K562 (cell line): ENCODE results near the gene GDAP2. TPM values are rescaled to one million over a fixed set of nuclear protein-coding genes. Genes with fewer than 3 reads are reported as not detected.
"Not testable (repeated sequence)": the region's sequence is repeated elsewhere in the genome, so short reads cannot be mapped to it uniquely, and the experiment has no call there.

ENCODE experiments used
- ATAC-seq: fragments of 200-7000 bp; cut with Tn5 transposase; 3 replicates; pipeline ENCODE4 v1.9.1; 2020; ENCODE audit warnings: moderate library complexity
- BruUV-seq: library from RNA; stranded (reverse); fragments of 400-500 nt; replicated peaks from 2 replicates; lab custom pipeline; 2021; lab: Mats Ljungman, UMichigan
- CTCF ChIA-PET: fragments of 300-600 bp; formaldehyde crosslinking; extraction: SDS; loops from one replicate; lab custom pipeline; 2021; ENCODE audit warnings: low intra/inter-chr PET ratio; lab: Yijun Ruan, JAX
- POLR2A ChIA-PET: fragments of 300-600, 350-650 bp; sonication (Branson Sonifier 250); formaldehyde crosslinking; extraction: SDS; loops from one replicate; lab custom pipeline; 2021; ENCODE audit warnings: antibody characterized with exemption, inconsistent platforms; lab: Yijun Ruan, JAX
- DNase-seq, 4 experiments: peaks; one replicate each; pipeline versions ENCODE4 v3.0.0 to v3.0.0-alpha.2; 2011 to 2018; ENCODE audit warnings: low spot score in 3 of 4, mixed read lengths in 3 of 4; ENCODE audit errors: extremely low read depth in 1 of 4
- FAIRE-seq: peaks from 2 replicates; lab custom pipeline; 2011; peaks lifted over from hg19 to GRCh38; lab: Jason Lieb, UNC
- H2AFZ ChIP-seq: 2 replicates; pipeline ENCODE4 v1.6.0; 2011; ENCODE audit warnings: low read depth, low read length, control low read depth, inconsistent platforms
- H3K27ac ChIP-seq: fragments of 200-600 bp; 3 replicates; pipeline ENCODE4 v1.8.0; 2011; ENCODE audit warnings: low read depth, mild to moderate bottlenecking, control low read depth, inconsistent platforms, low read length, moderate library complexity, mixed read lengths; ENCODE audit errors: extremely low read depth
- H3K27me3 ChIP-seq, 2 experiments: fragments of 300-600 bp in 1 of 2; 2 replicates in 1 of 2; 3 replicates in 1 of 2; pipeline versions ENCODE4 v1.6.0 to v1.8.0; 2011; ENCODE audit warnings: inconsistent platforms in 2 of 2, low read length in 2 of 2, mild to moderate bottlenecking in 1 of 2, mixed read lengths in 1 of 2, moderate library complexity in 1 of 2; ENCODE audit not compliant: control insufficient read depth in 2 of 2, insufficient read depth in 2 of 2
- H3K36me3 ChIP-seq: fragments of 300-600 bp; 3 replicates; pipeline ENCODE4 v1.8.0; 2011; ENCODE audit warnings: mild to moderate bottlenecking, low read length, inconsistent platforms; ENCODE audit not compliant: control insufficient read depth, insufficient read depth
- H3K4me1 ChIP-seq, 2 experiments: fragments of 200-600 bp in 1 of 2; replicated peaks in 1 of 2; 2 replicates in 1 of 2; 3 replicates in 1 of 2; pipeline versions ENCODE4 v1.5.1 to v1.8.0; 2011; ENCODE audit warnings: inconsistent platforms in 2 of 2, low read length in 2 of 2, mild to moderate bottlenecking in 1 of 2, mixed read lengths in 1 of 2, moderate library complexity in 1 of 2; ENCODE audit not compliant: control insufficient read depth in 2 of 2, insufficient read depth in 2 of 2
- H3K4me2 ChIP-seq: 2 replicates; pipeline ENCODE4 v1.6.1; 2011; ENCODE audit warnings: low read length, control low read depth, inconsistent platforms, mixed read lengths; ENCODE audit not compliant: insufficient read depth
- H3K4me3 ChIP-seq: fragments of 200-600 bp; sonication (generic), shearing (Covaris generic); 2 replicates; pipeline ENCODE4 v1.5.1; 2016; ENCODE audit warnings: control low read depth, inconsistent platforms
- H3K79me2 ChIP-seq: fragments of 200-600 bp; 3 replicates; pipeline ENCODE4 v1.8.0; 2011; ENCODE audit warnings: low read length, inconsistent platforms; ENCODE audit not compliant: control insufficient read depth, insufficient read depth
- H3K9ac ChIP-seq, 2 experiments: 2 replicates each; pipeline versions ENCODE4 v1.6.0 to v1.6.1; 2011; ENCODE audit warnings: low read depth in 2 of 2, low read length in 2 of 2, control low read depth in 1 of 2, inconsistent platforms in 1 of 2, mild to moderate bottlenecking in 1 of 2, mixed read lengths in 1 of 2; ENCODE audit not compliant: insufficient read depth in 1 of 2
- H3K9me1 ChIP-seq: one replicate; pipeline ENCODE4 v1.6.0; 2011; ENCODE audit warnings: inconsistent platforms, mild to moderate bottlenecking, low read length, moderate library complexity; ENCODE audit not compliant: control insufficient read depth, insufficient read depth
- H3K9me3 ChIP-seq: replicated peaks from 2 replicates; pipeline ENCODE4 v1.5.1; 2011; ENCODE audit warnings: low read depth, low read length, inconsistent platforms; ENCODE audit not compliant: control insufficient read depth, insufficient read depth
- H4K20me1 ChIP-seq: replicated peaks from 2 replicates; pipeline ENCODE4 v1.6.1; 2011; ENCODE audit warnings: low read length, inconsistent platforms, mixed read lengths; ENCODE audit not compliant: control insufficient read depth, insufficient read depth
- DNMT1 ChIP-seq: fragments of 450-650 bp; IDR thresholded peaks from 2 replicates; pipeline ENCODE4 v1.6.1; 2016; ENCODE audit warnings: antibody characterized with exemption, mild to moderate bottlenecking
- HDGF ChIP-seq: fragments of 450-650 bp; IDR thresholded peaks from 2 replicates; pipeline ENCODE4 v1.6.1; 2016
- MTA3 ChIP-seq: fragments of 450-650 bp; formaldehyde crosslinking; IDR thresholded peaks from 2 replicates; pipeline ENCODE4 v1.6.1; 2017; ENCODE audit warnings: mild to moderate bottlenecking, borderline replicate concordance
- PREB ChIP-seq: sonication (generic); formaldehyde crosslinking; IDR thresholded peaks from 2 replicates; pipeline ENCODE4 v1.8.1; 2023; ENCODE audit warnings: mild to moderate bottlenecking, missing genetic modification reagents
- TAF1 ChIP-seq: IDR thresholded peaks from 2 replicates; pipeline ENCODE4 v1.6.1; 2011; ENCODE audit warnings: mild to moderate bottlenecking, low read length, moderate library complexity; ENCODE audit not compliant: insufficient read depth, control insufficient read depth, severe bottlenecking; ENCODE audit errors: extremely low read depth
- WHSC1 ChIP-seq: IDR thresholded peaks from one replicate; pipeline ENCODE4 v1.6.1; 2012; ENCODE audit warnings: low read length, control low read depth, inconsistent platforms
- XRCC5 ChIP-seq: fragments of 200-400 bp; formaldehyde crosslinking; IDR thresholded peaks from 2 replicates; pipeline ENCODE4 v1.6.1; 2017; ENCODE audit warnings: low read depth, mild to moderate bottlenecking, low read length
- ZHX1 ChIP-seq: fragments of 150-350 bp; conservative IDR thresholded peaks from 2 replicates; pipeline ENCODE4 v1.6.1; 2014; ENCODE audit warnings: low read length
- WGBS: fragments of 100-300 bp; shearing (Covaris generic); methylation state at CpG from one replicate; pipeline ENCODE4 v1.1.6; 2016; ENCODE audit warnings: low coverage, mixed read lengths; ENCODE audit not compliant: insufficient coverage; ENCODE audit errors: missing lambda C conversion rate; 5-methylcytosine and 5-hydroxymethylcytosine counted together
- in situ Hi-C: fragments of 300-500 bp; cut with MboI; formaldehyde crosslinking; loops from 4 replicates; pipeline ENCODE4 v1.15.0; 2018; ENCODE audit warnings: inconsistent platforms, mixed read lengths
- intact Hi-C: fragments of 100-400 bp; cut with micrococcal nuclease; formaldehyde crosslinking; loops from 2 replicates; pipeline ENCODE4 v1.14.2; 2022
- polyA plus RNA-seq, 8 experiments: library from polyadenylated mRNA; depleted of rRNA in 4 of 8; stranded (reverse) in 5 of 8; unstranded in 3 of 8; fragments of >200 nt; fragmentation: Nextera tagmentation in 2 of 8; fragmentation: Illumina TruSeq in 1 of 8; extraction: Ambion mirVana in 2 of 8; extraction: Trizol in 1 of 8; gene quantifications; 2 replicates each; pipeline versions ENCODE4 v1.2.1 to v1.2.3, GENCODE V29; 2011 to 2014; ENCODE audit warnings: inconsistent platforms in 1 of 8, missing spikeins in 1 of 8
- total RNA-seq, 7 experiments: library from RNA; depleted of rRNA in 6 of 7; stranded (reverse); fragments of >200 nt in 6 of 7; fragmentation: Illumina TruSeq in 2 of 7; extraction: Trizol in 2 of 7; gene quantifications; 2 replicates each; pipeline versions ENCODE4 v1.2.1 to v1.2.3, GENCODE V29; 2011 to 2021; ENCODE audit warnings: low replicate concordance in 1 of 7

Gene GDAP2
- total and polyA plus RNA-seq, 9 of the 15 experiments (the other 6 are each of a cell fraction or from before 2014, with no cell fraction given): 4.1 to 23.1 (median 13.2) TPM

- intact Hi-C loops: not testable (repeated sequence)
- WGBS: 65% methylated on average over 7 of the region's 7 CpGs
These were observed 6.7 kb downstream of the GDAP2 start for GRCh38 chr1:117922717-117923116.

GRCh38 chr1:117921991-117922390 is 7.4 kb downstream of the GDAP2 start:
- no peaks in the 10 kb centered on the region for H4K20me1 ChIP-seq
- peaks cover 17% of the 10 kb centered on the region; the same call in 2 of the 3 replicates for H3K36me3 ChIP-seq
- TF ChIP-seq TAF1: no peak
- no peak for TF ChIP-seq HDGF
- TF ChIP-seq PREB (CRISPR knock-in tag): no peak
- TF ChIP-seq XRCC5: no peak
- no peak for TF ChIP-seq WHSC1
- TF ChIP-seq DNMT1: no peak
- TF ChIP-seq MTA3: no peak
- no peak for TF ChIP-seq ZHX1
- H3K9me1 ChIP-seq: no peaks in the 10 kb centered on the region
- in situ Hi-C loops (no loop called here), intact Hi-C loops (no loop called here)
- no peaks in the 10 kb centered on the region for H3K4me1 ChIP-seq
- H3K4me2 ChIP-seq: no peak overlapping the region
- peaks cover 13% of the 10 kb centered on the region for H3K79me2 ChIP-seq
- no peak overlapping the region for H2AFZ ChIP-seq
- no TSS peak for BruUV-seq
- CTCF ChIA-PET: no interaction called here
- WGBS: 60% methylated on average over 2 of the region's 2 CpGs
- no peak for DNase-seq
- H3K27ac ChIP-seq: no peak overlapping the region
- no peak overlapping the region for H3K9ac ChIP-seq
- ATAC-seq: no peak
- POLR2A ChIA-PET: interaction anchor here (0.5 to 0.9 kb wide), 2 partner anchors 26 to 166 kb away, joined by 3 to 4 read pairs; no protein-coding TSS in a partner anchor
- no peaks in the 10 kb centered on the region for H3K27me3 ChIP-seq
- no peak for FAIRE-seq
- no peaks in the 10 kb centered on the region for H3K9me3 ChIP-seq
- no peak overlapping the region for H3K4me3 ChIP-seq

More at GRCh38 chr1:117922717-117923116, 6.7 kb downstream of the GDAP2 start:
- CTCF ChIA-PET, H2AFZ ChIP-seq, H4K20me1 ChIP-seq, in situ Hi-C loops, H3K4me1 ChIP-seq, DNase-seq, POLR2A ChIA-PET, H3K4me3 ChIP-seq, H3K4me2 ChIP-seq, FAIRE-seq, H3K9ac ChIP-seq, H3K27me3 ChIP-seq, H3K9me1 ChIP-seq, H3K27ac ChIP-seq, H3K9me3 ChIP-seq, ATAC-seq, BruUV-seq: not testable (repeated sequence)
- H3K79me2 ChIP-seq: peaks cover 21% of the 10 kb centered on the region
- peaks cover 12% of the 10 kb centered on the region; the same call in 2 of the 3 replicates for H3K36me3 ChIP-seq
